Measurements from ENCODE around the gene LRRFIP1.

LRRFIP1 gene

DNA sequence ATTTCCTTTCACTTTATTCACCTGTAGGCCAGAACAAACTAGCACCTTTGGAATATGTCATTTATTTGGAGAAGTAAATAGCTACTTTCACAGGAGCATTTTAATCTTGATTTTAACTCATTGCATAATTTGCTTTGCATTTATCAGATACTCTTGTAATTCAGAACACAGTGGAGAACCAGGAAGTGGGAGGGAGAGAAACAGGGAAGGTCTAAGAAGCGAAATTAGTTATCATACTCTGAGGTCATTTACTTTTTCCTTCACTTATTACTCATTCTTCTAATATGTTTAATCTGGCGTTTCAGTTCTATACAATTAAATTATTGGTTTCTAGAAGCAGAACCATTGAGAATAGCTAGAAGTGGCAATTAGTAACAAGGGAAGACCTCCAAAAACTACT, 191.8 kb downstream of the LRRFIP1 start:
- H3K4me3 ChIP-seq (ENCODE audit: control insufficient read depth in 1 of 7, extremely low read depth in 1 of 7, insufficient read depth in 4 of 7, low read depth in 2 of 7, low read length in 6 of 7), result no peak overlapping the region
- ChIA-PET POLR2A (no interaction called here), CTCF (no interaction called here)
- no peak overlapping the region for H3K27ac ChIP-seq (ENCODE audit: insufficient read depth in 1 of 2, low read depth in 1 of 2, low read length in 2 of 2, poor library complexity in 1 of 2, severe bottlenecking in 2 of 2)
- H3K36me3 ChIP-seq (ENCODE audit: control insufficient read depth in 4 of 4, insufficient read depth in 4 of 4, low read length in 3 of 4), result no peaks in the 10 kb centered on the region
- H3K27me3 ChIP-seq (replicated peaks in 2 of 5; ENCODE audit: control insufficient read depth in 4 of 5, insufficient read depth in 5 of 5, low read length in 4 of 5), result no peaks in the 10 kb centered on the region
- no peak for DNase-seq
- no peaks in the 10 kb centered on the region for H3K9me3 ChIP-seq (ENCODE audit: control extremely low read depth in 1 of 5, control insufficient read depth in 4 of 5, insufficient read depth in 2 of 5, low read depth in 1 of 5, low read length in 4 of 5)
- H3K4me1 ChIP-seq (ENCODE audit: control extremely low read depth in 1 of 4, control insufficient read depth in 4 of 4, insufficient read depth in 4 of 4, low read length in 3 of 4), result peaks cover 0 to 8% (median 2%) of the 10 kb centered on the region in 4 experiments
- no CpG with 5 or more reads among the region's 2 CpGs for WGBS (ENCODE audit: insufficient coverage)

DNA sequence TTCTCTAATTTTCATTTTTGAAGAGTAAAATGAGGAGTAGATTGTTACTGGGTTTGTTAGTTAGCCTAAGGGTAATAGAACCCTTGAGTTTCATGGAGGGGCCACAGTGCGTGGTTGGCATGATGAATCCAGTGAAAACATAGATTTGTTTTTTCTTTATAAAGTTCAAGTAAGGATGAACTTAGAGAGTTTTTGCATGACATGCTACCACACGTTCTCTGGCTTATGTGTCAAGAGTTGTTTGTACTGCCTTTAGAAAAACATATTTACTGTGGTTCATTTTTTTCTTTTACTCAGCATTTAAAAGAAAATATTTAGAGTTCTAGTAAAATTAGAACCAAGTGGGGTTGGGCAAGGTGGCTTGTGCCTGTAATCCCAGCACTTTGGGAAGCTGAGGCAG, 193.0 kb downstream of the LRRFIP1 start:
- Histone ChIP-seq H3K4me3 (ENCODE audit: control insufficient read depth in 1 of 7, extremely low read depth in 1 of 7, insufficient read depth in 4 of 7, low read depth in 2 of 7, low read length in 6 of 7) (no peak overlapping the region), H3K36me3 (ENCODE audit: control insufficient read depth in 4 of 4, insufficient read depth in 4 of 4, low read length in 3 of 4) (no peaks in the 10 kb centered on the region), H3K4me1 (ENCODE audit: control extremely low read depth in 1 of 4, control insufficient read depth in 4 of 4, insufficient read depth in 4 of 4, low read length in 3 of 4) (peaks cover 0 to 8% (median 2%) of the 10 kb centered on the region in 4 experiments), H3K27ac (ENCODE audit: insufficient read depth in 1 of 2, low read depth in 1 of 2, low read length in 2 of 2, poor library complexity in 1 of 2, severe bottlenecking in 2 of 2) (no peak overlapping the region), H3K27me3 (replicated peaks in 2 of 5; ENCODE audit: control insufficient read depth in 4 of 5, insufficient read depth in 5 of 5, low read length in 4 of 5) (no peaks in the 10 kb centered on the region), H3K9me3 (ENCODE audit: control extremely low read depth in 1 of 5, control insufficient read depth in 4 of 5, insufficient read depth in 2 of 5, low read depth in 1 of 5, low read length in 4 of 5) (no peaks in the 10 kb centered on the region)
- POLR2A ChIA-PET, result no interaction called here
- DNase-seq, result no peak
- WGBS (ENCODE audit: insufficient coverage), result 86% methylated on average over 1 of the region's 2 CpGs
- CTCF ChIA-PET, result interaction anchor here (0.6 to 1.3 kb wide), 3 partner anchors 8 to 59 kb away, joined by 3 read pairs; no protein-coding TSS in a partner anchor

DNA sequence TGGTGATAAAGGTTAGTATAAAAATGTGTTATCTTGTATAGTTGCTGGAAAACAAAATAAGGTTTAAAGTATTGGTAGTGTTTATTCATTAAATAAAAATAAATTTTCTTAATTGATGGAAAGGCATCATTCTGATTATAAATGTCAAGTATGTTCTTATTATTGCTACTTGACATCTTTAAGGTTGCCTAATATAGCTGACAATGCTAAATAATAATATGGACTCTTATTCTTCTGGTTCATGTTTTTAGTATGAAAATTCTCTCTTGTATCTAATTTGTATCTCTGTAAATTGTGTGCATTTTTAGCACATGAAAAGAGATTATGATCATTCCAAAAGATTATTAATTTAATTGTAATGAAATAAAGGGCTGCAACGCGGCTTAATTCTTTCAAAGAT, 196.2 kb downstream of the LRRFIP1 start:
- no peak for DNase-seq
- CTCF ChIA-PET, result no interaction called here

DNA sequence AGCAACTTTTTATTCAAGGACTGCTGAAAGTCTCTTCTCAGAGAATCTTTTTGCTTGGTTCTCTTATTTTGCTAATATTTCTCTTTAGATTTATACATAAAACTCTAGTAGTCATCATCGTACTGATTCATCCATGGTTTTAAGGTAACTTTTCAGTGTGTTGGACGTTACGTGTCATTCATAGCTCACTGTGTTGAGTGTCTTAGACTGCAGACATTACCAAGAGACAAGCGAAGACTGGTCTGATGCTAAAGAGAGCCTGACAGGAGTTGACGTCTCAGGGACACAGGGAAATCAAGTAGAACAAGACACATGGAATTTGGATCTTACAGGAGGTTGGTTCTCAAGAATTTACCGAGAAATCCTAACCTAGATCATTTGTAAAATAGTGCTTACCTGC, 196.7 kb downstream of the LRRFIP1 start:
- POLR2A ChIA-PET, result no interaction called here
- WGBS (ENCODE audit: insufficient coverage), result 95% methylated on average over 4 of the region's 6 CpGs
- Histone ChIP-seq H3K36me3 (ENCODE audit: control insufficient read depth in 4 of 4, insufficient read depth in 4 of 4, low read length in 3 of 4) (no peaks in the 10 kb centered on the region), H3K4me1 (ENCODE audit: control extremely low read depth in 1 of 4, control insufficient read depth in 4 of 4, insufficient read depth in 4 of 4, low read length in 3 of 4) (peaks cover 0 to 6% (median 2%) of the 10 kb centered on the region in 4 experiments), H3K9me3 (ENCODE audit: control extremely low read depth in 1 of 5, control insufficient read depth in 4 of 5, insufficient read depth in 2 of 5, low read depth in 1 of 5, low read length in 4 of 5) (no peaks in the 10 kb centered on the region), H3K27ac (ENCODE audit: insufficient read depth in 1 of 2, low read depth in 1 of 2, low read length in 2 of 2, poor library complexity in 1 of 2, severe bottlenecking in 2 of 2) (no peak overlapping the region), H3K27me3 (replicated peaks in 2 of 5; ENCODE audit: control insufficient read depth in 4 of 5, insufficient read depth in 5 of 5, low read length in 4 of 5) (no peaks in the 10 kb centered on the region), H3K4me3 (ENCODE audit: control insufficient read depth in 1 of 7, extremely low read depth in 1 of 7, insufficient read depth in 4 of 7, low read depth in 2 of 7, low read length in 6 of 7) (no peak overlapping the region)
- DNase-seq, result no peak
- CTCF ChIA-PET, result no interaction called here

More for the DNA sequence above, 196.2 kb downstream of the LRRFIP1 start:
- peaks cover 0 to 6% (median 2%) of the 10 kb centered on the region in 4 experiments for H3K4me1 ChIP-seq (ENCODE audit: control extremely low read depth in 1 of 4, control insufficient read depth in 4 of 4, insufficient read depth in 4 of 4, low read length in 3 of 4)
- no peak overlapping the region for H3K27ac ChIP-seq (ENCODE audit: insufficient read depth in 1 of 2, low read depth in 1 of 2, low read length in 2 of 2, poor library complexity in 1 of 2, severe bottlenecking in 2 of 2)
- no CpG with 5 or more reads among the region's 2 CpGs for WGBS (ENCODE audit: insufficient coverage)
- H3K4me3 ChIP-seq (ENCODE audit: control insufficient read depth in 1 of 7, extremely low read depth in 1 of 7, insufficient read depth in 4 of 7, low read depth in 2 of 7, low read length in 6 of 7), result no peak overlapping the region
- H3K9me3 ChIP-seq (ENCODE audit: control extremely low read depth in 1 of 5, control insufficient read depth in 4 of 5, insufficient read depth in 2 of 5, low read depth in 1 of 5, low read length in 4 of 5), result no peaks in the 10 kb centered on the region
- H3K27me3 ChIP-seq (replicated peaks in 2 of 5; ENCODE audit: control insufficient read depth in 4 of 5, insufficient read depth in 5 of 5, low read length in 4 of 5), result no peaks in the 10 kb centered on the region
- POLR2A ChIA-PET, result no interaction called here
- H3K36me3 ChIP-seq (ENCODE audit: control insufficient read depth in 4 of 4, insufficient read depth in 4 of 4, low read length in 3 of 4), result no peaks in the 10 kb centered on the region

DNA sequence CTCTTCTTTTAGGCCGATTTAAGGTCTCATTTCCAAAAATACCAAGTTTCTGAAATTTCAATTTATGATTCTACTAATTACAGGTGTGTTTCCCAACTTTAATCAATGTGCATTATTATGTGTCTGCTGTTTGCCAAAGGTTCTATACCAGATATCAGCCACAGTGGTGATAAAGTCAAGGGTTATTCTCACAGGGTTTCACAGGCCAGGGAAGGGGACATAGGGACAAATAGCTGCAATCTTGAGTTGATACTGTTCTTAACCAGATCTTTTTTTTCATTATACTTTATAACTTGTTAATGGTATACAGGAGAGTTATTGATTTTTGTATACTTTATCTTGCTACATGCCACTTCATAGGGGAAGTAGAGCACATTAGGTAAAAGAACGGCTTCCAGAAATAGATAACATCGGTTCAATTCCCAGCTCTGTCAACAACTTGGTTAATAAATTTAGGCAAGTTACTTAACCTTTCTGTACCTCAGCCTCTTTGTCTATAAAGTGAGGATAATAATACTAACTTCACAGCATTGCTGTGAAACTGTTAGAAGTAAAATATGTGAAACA, 200.1 kb downstream of the LRRFIP1 start:
- POLR2A ChIA-PET, result no interaction called here
- no peaks in the 10 kb centered on the region for H3K36me3 ChIP-seq (ENCODE audit: control insufficient read depth in 4 of 4, insufficient read depth in 4 of 4, low read length in 3 of 4)
- no peak overlapping the region for H3K27ac ChIP-seq (ENCODE audit: insufficient read depth in 1 of 2, low read depth in 1 of 2, low read length in 2 of 2, poor library complexity in 1 of 2, severe bottlenecking in 2 of 2)
- no peak overlapping the region for H3K4me3 ChIP-seq (ENCODE audit: control insufficient read depth in 1 of 7, extremely low read depth in 1 of 7, insufficient read depth in 4 of 7, low read depth in 2 of 7, low read length in 6 of 7)
- no peaks in the 10 kb centered on the region for H3K27me3 ChIP-seq (replicated peaks in 2 of 5; ENCODE audit: control insufficient read depth in 4 of 5, insufficient read depth in 5 of 5, low read length in 4 of 5)
- WGBS (ENCODE audit: insufficient coverage), result no CpG with 5 or more reads among the region's 3 CpGs
- no peaks in the 10 kb centered on the region for H3K9me3 ChIP-seq (ENCODE audit: control extremely low read depth in 1 of 5, control insufficient read depth in 4 of 5, insufficient read depth in 2 of 5, low read depth in 1 of 5, low read length in 4 of 5)
- CTCF ChIA-PET, result interaction anchor here (1.0 to 1.1 kb wide), 2 partner anchors 9 to 15 kb away, joined by 3 to 4 read pairs; no protein-coding TSS in a partner anchor
- peaks cover 0 to 11% (median 7%) of the 10 kb centered on the region in 4 experiments for H3K4me1 ChIP-seq (ENCODE audit: control extremely low read depth in 1 of 4, control insufficient read depth in 4 of 4, insufficient read depth in 4 of 4, low read length in 3 of 4)
- no peak for DNase-seq

Data from common myeloid progenitor, CD34-positive (primary cell).